Kidney epithelial cell (primary cell): ENCODE results near the gene FNDC3A. TPM values are rescaled to one million over a fixed set of nuclear protein-coding genes. Genes with fewer than 3 reads are reported as not detected.

Experiments used
- DNase-seq: peaks from one replicate; pipeline ENCODE4 v3.0.0-alpha.2; 2010; ENCODE audit warnings: low read depth
- H3K27me3 ChIP-seq: 2 replicates; pipeline ENCODE4 v1.6.0; 2011; ENCODE audit warnings: low read length; ENCODE audit not compliant: control insufficient read depth, insufficient read depth
- H3K36me3 ChIP-seq: 2 replicates; pipeline ENCODE4 v1.5.1; 2011; ENCODE audit warnings: low read length; ENCODE audit not compliant: control insufficient read depth, insufficient read depth
- H3K4me3 ChIP-seq: 2 replicates; pipeline ENCODE4 v1.5.1; 2011; ENCODE audit warnings: low read depth, mild to moderate bottlenecking, control low read depth, low read length
- total RNA-seq: library from RNA; depleted of rRNA; stranded (reverse); fragments of >200 nt; gene quantifications from 2 replicates; pipeline ENCODE4 v1.2.3, GENCODE V29; 2015
- TF ChIP-seq, protein P1 (sequence below): IDR thresholded peaks from 2 replicates; pipeline ENCODE4 v1.5.1; 2011; ENCODE audit warnings: mild to moderate bottlenecking, moderate library complexity, low read length, control low read depth, inconsistent platforms; ENCODE audit not compliant: insufficient read depth, poor library complexity, severe bottlenecking

FNDC3A gene
- total RNA-seq, 1 donor from 2014 or later: 63.6 TPM

DNA sequence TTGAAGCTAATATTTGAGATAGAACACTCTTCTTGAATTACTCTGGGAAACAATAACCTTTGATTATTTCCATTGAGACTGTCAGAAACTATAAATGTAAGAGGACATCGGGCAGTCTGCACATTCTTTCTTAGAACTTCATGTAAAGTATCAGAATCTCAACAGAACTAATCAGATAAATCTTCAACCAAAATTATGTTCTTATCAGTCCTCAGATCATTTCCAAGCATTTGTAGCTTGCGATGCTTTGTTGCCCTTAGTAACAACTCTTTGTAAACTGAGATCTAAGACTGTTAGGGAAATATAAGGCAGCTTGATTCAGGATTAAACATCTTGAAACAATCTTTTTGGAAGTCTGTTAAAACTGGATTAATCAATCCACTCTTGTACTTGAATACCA is 70.3 kb downstream of the FNDC3A start:
- H3K27me3 ChIP-seq: no peaks in the 10 kb centered on the region
- DNase-seq: no peak
- no peaks in the 10 kb centered on the region for H3K36me3 ChIP-seq
- TF ChIP-seq, protein P1, sequence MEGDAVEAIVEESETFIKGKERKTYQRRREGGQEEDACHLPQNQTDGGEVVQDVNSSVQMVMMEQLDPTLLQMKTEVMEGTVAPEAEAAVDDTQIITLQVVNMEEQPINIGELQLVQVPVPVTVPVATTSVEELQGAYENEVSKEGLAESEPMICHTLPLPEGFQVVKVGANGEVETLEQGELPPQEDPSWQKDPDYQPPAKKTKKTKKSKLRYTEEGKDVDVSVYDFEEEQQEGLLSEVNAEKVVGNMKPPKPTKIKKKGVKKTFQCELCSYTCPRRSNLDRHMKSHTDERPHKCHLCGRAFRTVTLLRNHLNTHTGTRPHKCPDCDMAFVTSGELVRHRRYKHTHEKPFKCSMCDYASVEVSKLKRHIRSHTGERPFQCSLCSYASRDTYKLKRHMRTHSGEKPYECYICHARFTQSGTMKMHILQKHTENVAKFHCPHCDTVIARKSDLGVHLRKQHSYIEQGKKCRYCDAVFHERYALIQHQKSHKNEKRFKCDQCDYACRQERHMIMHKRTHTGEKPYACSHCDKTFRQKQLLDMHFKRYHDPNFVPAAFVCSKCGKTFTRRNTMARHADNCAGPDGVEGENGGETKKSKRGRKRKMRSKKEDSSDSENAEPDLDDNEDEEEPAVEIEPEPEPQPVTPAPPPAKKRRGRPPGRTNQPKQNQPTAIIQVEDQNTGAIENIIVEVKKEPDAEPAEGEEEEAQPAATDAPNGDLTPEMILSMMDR: no peak
- H3K4me3 ChIP-seq: no peak overlapping the region

- H3K36me3 ChIP-seq: no peaks in the 10 kb centered on the region
These were observed 70.8 kb downstream of the FNDC3A start for GRCh38 chr13:49046519-49046918.

GRCh38 chr13:49052813-49053212 is 77.1 kb downstream of the FNDC3A start:
- H3K36me3 ChIP-seq: no peaks in the 10 kb centered on the region
- TF ChIP-seq, protein P1: no peak
- no peaks in the 10 kb centered on the region for H3K27me3 ChIP-seq
- H3K4me3 ChIP-seq: no peak overlapping the region
- no peak for DNase-seq

More at GRCh38 chr13:49046519-49046918, 70.8 kb downstream of the FNDC3A start:
- H3K27me3 ChIP-seq: no peaks in the 10 kb centered on the region
- no peak for DNase-seq
- TF ChIP-seq, protein P1: no peak
- no peak overlapping the region for H3K4me3 ChIP-seq

DNA sequence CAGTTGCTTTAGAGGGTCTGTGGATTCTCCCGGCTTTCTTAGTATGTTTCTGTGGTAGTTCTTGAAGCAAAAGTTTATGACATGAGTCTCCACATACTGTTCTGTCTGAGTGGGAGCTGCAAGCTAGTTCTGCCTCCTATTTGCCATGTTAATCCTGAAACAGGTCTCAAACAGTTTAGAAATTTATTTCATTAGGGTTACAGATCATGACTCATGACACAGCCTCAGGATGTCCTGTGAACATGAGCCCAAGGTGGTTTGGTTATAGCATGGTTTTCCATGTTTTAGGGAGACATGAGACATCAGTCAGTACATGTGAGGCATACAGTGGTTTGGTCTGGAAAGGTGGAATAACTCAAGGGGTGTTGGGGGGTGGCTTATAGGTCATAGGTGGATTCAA is 77.5 kb downstream of the FNDC3A start:
- H3K27me3 ChIP-seq: no peaks in the 10 kb centered on the region
- TF ChIP-seq, protein P1: no peak
- no peak for DNase-seq
- no peaks in the 10 kb centered on the region for H3K36me3 ChIP-seq
- no peak overlapping the region for H3K4me3 ChIP-seq

DNA sequence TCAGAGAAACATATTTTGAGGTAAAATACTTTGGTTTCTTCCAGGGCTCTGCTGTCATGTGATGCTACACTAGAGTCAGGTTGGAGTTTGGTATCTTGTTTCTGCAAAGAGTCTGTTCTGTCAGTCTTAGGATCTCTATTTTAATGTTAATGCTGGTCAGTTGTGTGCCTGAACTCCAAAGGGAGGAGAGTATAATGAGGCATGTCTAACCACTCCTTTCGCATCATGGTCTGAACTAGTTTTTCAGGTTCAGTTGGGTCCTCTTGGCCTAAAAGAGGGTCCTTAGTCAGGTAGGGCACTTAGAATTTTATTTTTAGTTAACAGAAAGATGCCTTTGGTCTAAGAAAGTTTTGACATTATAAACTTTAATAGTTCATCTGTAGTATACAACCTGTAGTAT is 78.2 kb downstream of the FNDC3A start:
- Histone ChIP-seq H3K36me3 (no peaks in the 10 kb centered on the region), H3K4me3 (no peak overlapping the region), H3K27me3 (no peaks in the 10 kb centered on the region)
- DNase-seq: no peak
- TF ChIP-seq, protein P1: no peak

DNA sequence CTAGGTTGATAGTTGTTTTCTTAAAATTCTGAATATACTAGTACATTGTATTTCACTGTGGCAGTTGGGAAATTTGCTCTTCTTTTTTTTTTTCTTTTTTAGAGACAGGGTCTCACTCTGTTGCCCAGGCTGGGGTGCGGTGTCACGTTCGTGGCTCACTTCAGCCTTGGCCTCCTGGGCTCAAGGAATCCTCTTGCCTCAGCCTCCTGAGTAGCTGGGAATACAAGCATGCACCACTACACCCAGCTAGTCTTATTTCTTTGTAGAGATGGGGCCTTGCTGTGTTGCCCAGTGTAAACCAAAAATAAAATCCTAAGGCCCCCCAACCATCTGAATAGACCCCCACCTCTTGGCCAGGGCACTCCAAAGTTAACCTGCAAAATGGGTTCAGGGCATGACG is 79.3 kb downstream of the FNDC3A start:
- Histone ChIP-seq H3K36me3 (no peaks in the 10 kb centered on the region), H3K4me3 (no peak overlapping the region), H3K27me3 (no peaks in the 10 kb centered on the region)
- TF ChIP-seq, protein P1: no peak
- no peak for DNase-seq
